Fibroblast of the aortic adventitia (primary cell): ENCODE data around the gene IWS1. TPM values are rescaled to one million over a fixed set of nuclear protein-coding genes. Genes with fewer than 3 reads are reported as not detected.

Experiments used
- DNase-seq: peaks from one replicate; pipeline ENCODE4 v3.0.0-alpha.2; 2010; ENCODE audit warnings: low read depth
- H3K4me3 ChIP-seq: 2 replicates; pipeline ENCODE4 v1.5.1; 2011; ENCODE audit warnings: low read depth, mild to moderate bottlenecking, control low read depth, low read length, moderate library complexity
- CTCF ChIP-seq: IDR thresholded peaks from 2 replicates; pipeline ENCODE4 v1.5.1; 2011; ENCODE audit warnings: mild to moderate bottlenecking, low read length, control low read depth, inconsistent platforms; ENCODE audit not compliant: insufficient read depth
- total RNA-seq: library from RNA; depleted of rRNA; stranded (reverse); fragments of >200 nt; gene quantifications from 2 replicates; pipeline ENCODE4 v1.2.3, GENCODE V29; 2012; ENCODE audit warnings: low replicate concordance

Gene IWS1
- total RNA-seq, 1 donor, result 37.7 TPM

- H3K4me3 ChIP-seq, result no peak overlapping the region
- no peak for DNase-seq
- no peak for TF ChIP-seq CTCF
These were observed 21.5 kb downstream of the IWS1 start for GRCh38 chr2:127504552-127505430.

GRCh38 chr2:127503491-127503890 lies 22.8 kb downstream of the IWS1 start:
- no peak for TF ChIP-seq CTCF

GRCh38 chr2:127498386-127498785 lies 27.9 kb downstream of the IWS1 start:
- peak; percentile 21 for DNase-seq
- H3K4me3 ChIP-seq, result no peak overlapping the region
- no peak for TF ChIP-seq CTCF

More at GRCh38 chr2:127503491-127503890, 22.8 kb downstream of the IWS1 start:
- no peak overlapping the region for H3K4me3 ChIP-seq
- DNase-seq, result no peak

GRCh38 chr2:127490283-127490682 lies 36.0 kb downstream of the IWS1 start:
- no peak overlapping the region for H3K4me3 ChIP-seq
- DNase-seq, result no peak
- no peak for TF ChIP-seq CTCF

GRCh38 chr2:127486247-127487058 lies 39.8 kb downstream of the IWS1 start:
- peak; percentile 50 for DNase-seq

GRCh38 chr2:127485694-127486071 lies 40.6 kb downstream of the IWS1 start:
- H3K4me3 ChIP-seq, result no peak overlapping the region
- no peak for DNase-seq
- TF ChIP-seq CTCF, result no peak

More at GRCh38 chr2:127486247-127487058, 39.8 kb downstream of the IWS1 start:
- no peak for TF ChIP-seq CTCF
- no peak overlapping the region for H3K4me3 ChIP-seq
